ENCODE measurements around the gene UGT1A3.

Gene UGT1A3

GRCh38 chr2:233764761-233765160, 35.9 kb downstream of the UGT1A3 start:
- DNase-seq (ENCODE audit: low spot score): no peak
- ChIA-PET POLR2A (ENCODE audit: low non-redundant PET) (no interaction called here), CTCF (no interaction called here)
- TF ChIP-seq CTCF (conservative IDR thresholded peaks at IDR 0.05; ENCODE audit: low read depth): no peak
- no peak overlapping the region for H3K27ac ChIP-seq

GRCh38 chr2:233766416-233766815, 37.6 kb downstream of the UGT1A3 start:
- no peak for TF ChIP-seq CTCF (conservative IDR thresholded peaks at IDR 0.05; ENCODE audit: low read depth)
- ChIA-PET CTCF (no interaction called here), POLR2A (ENCODE audit: low non-redundant PET) (no interaction called here)
- H3K27ac ChIP-seq: no peak overlapping the region
- no peak for DNase-seq (ENCODE audit: low spot score)

- CTCF ChIA-PET: interaction anchor here (0.6 kb wide), 1 partner anchor 64 kb away, joined by 3 read pairs; no protein-coding TSS in a partner anchor
- POLR2A ChIA-PET (ENCODE audit: low non-redundant PET): interaction anchor here (0.8 kb wide), 1 partner anchor 600 kb away, joined by 6 read pairs; no protein-coding TSS in a partner anchor
- TF ChIP-seq CTCF (conservative IDR thresholded peaks at IDR 0.05; ENCODE audit: low read depth): no peak
- H3K27ac ChIP-seq: no peak overlapping the region
- DNase-seq (ENCODE audit: low spot score): no peak
Measured at GRCh38 chr2:233768076-233768475, 39.2 kb downstream of the UGT1A3 start.

- no peak for DNase-seq (ENCODE audit: low spot score)
- TF ChIP-seq CTCF (conservative IDR thresholded peaks at IDR 0.05; ENCODE audit: low read depth): no peak
- ChIA-PET POLR2A (ENCODE audit: low non-redundant PET) (no interaction called here), CTCF (no interaction called here)
- no peak overlapping the region for H3K27ac ChIP-seq
Measured at GRCh38 chr2:233769260-233769659, 40.4 kb downstream of the UGT1A3 start.

- no peak for TF ChIP-seq CTCF (conservative IDR thresholded peaks at IDR 0.05; ENCODE audit: low read depth)
- CTCF ChIA-PET: no interaction called here
- POLR2A ChIA-PET (ENCODE audit: low non-redundant PET): no interaction called here
- H3K27ac ChIP-seq: no peak overlapping the region
- no peak for DNase-seq (ENCODE audit: low spot score)
Measured at GRCh38 chr2:233772153-233772552, 43.3 kb downstream of the UGT1A3 start.

GRCh38 chr2:233772583-233772982, 43.7 kb downstream of the UGT1A3 start:
- TF ChIP-seq CTCF (conservative IDR thresholded peaks at IDR 0.05; ENCODE audit: low read depth): no peak
- DNase-seq (ENCODE audit: low spot score): no peak
- ChIA-PET CTCF (no interaction called here), POLR2A (ENCODE audit: low non-redundant PET) (no interaction called here)
- H3K27ac ChIP-seq: no peak overlapping the region

GRCh38 chr2:233773854-233774253, 45.0 kb downstream of the UGT1A3 start:
- ChIA-PET POLR2A (ENCODE audit: low non-redundant PET) (no interaction called here), CTCF (interaction anchor here (1.4 kb wide), 1 partner anchor 325 kb away, joined by 4 read pairs; no protein-coding TSS in a partner anchor)
- no peak for TF ChIP-seq CTCF (conservative IDR thresholded peaks at IDR 0.05; ENCODE audit: low read depth)
- no peak overlapping the region for H3K27ac ChIP-seq
- DNase-seq (ENCODE audit: low spot score): no peak
